ENCODE results near the gene PDE4C. TPM values are rescaled to one million over a fixed set of nuclear protein-coding genes. Genes with fewer than 3 reads are reported as not detected.

The PDE4C gene
- total and polyA plus RNA-seq, 10 of the 15 experiments (the other 5 are each of a cell fraction or from before 2014, with no cell fraction given): 0.08 to 0.73 (median 0.34) TPM

DNA sequence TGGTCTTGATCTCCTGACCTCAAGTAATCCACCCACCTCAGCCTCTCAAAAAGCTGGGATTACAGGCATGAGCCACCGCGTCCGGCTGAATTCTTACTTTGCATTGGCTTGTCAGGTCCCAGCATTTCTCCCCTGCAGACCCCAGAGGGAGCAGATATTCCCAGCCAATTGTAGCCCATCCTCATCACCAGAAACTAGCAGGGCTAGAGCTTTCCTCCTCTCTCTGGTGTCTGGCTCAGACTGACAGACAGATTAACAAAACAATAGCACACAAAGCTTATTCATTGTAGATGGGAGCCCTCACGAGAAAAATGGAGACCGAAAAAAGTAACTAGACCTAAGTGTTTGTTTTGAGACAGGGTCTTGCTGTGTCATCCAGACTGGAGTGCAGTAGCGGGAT lies 40.7 kb downstream of the PDE4C start (continued):
- TF ChIP-seq REST (IDR thresholded peaks at IDR 0.05; ENCODE audit: low read depth, low read length) (no peak), PKNOX1 (IDR thresholded peaks at IDR 0.05) (no peak)

DNA sequence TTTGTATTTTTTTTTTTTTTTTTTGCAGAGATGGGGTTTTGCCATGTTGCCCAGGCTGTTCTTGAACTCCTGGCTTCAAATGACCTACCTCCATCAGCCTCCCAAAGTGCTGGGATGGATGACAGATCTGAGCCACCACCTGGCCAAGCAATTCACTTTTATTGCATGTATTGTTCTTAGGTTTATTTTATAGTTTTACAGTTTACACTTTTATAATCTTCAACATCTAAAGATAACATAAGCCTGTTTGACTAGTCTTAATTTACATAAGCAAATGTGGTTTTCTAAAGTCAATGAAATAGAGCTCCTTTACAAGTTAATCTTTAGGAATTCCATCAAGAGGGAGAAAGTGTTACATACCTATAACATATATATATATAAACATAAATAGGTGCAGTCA lies 42.7 kb downstream of the PDE4C start:
- Histone ChIP-seq H3K9me3 (replicated peaks; ENCODE audit: control insufficient read depth, insufficient read depth, low read length) (no peaks in the 10 kb centered on the region), H3K79me2 (ENCODE audit: control insufficient read depth, insufficient read depth, low read length) (no peaks in the 10 kb centered on the region), H4K20me1 (ENCODE audit: control insufficient read depth, insufficient read depth) (no peaks in the 10 kb centered on the region), H3K4me2 (ENCODE audit: control insufficient read depth, insufficient read depth) (no peak overlapping the region), H3K9ac (ENCODE audit: control insufficient read depth, insufficient read depth, low read length) (no peak overlapping the region), H3K36me3 (ENCODE audit: control insufficient read depth in 2 of 2, insufficient read depth in 2 of 2, low read length in 1 of 2) (peaks cover 0 to 3% of the 10 kb centered on the region in 2 experiments; a peak in 1 of 4 replicates), H3K27me3 (replicated peaks in 1 of 2; ENCODE audit: control insufficient read depth in 2 of 2, insufficient read depth in 2 of 2, low read length in 1 of 2) (no peaks in the 10 kb centered on the region), H3K4me3 (no peak overlapping the region), H2AFZ (ENCODE audit: control insufficient read depth, low read depth, low read length) (no peak overlapping the region), H3K27ac (ENCODE audit: control insufficient read depth, insufficient read depth) (no peak overlapping the region), H3K4me1 (ENCODE audit: control insufficient read depth, insufficient read depth, low read length) (peaks cover 3% of the 10 kb centered on the region)
- in situ Hi-C loops (cut with MboI) (no loop called here), intact Hi-C loops (cut with micrococcal nuclease; ENCODE audit: unreplicated experiment) (no loop called here)
- SMC1A ChIA-PET (ENCODE audit: uncharacterized antibody, unreplicated experiment): interaction anchor here (0.7 to 4.6 kb wide), 5 partner anchors 9 to 64 kb away, joined by 3 to 21 read pairs (median 7); partner anchors contain the start of genes IFI30 and MPV17L2
- DNase-seq (ENCODE audit: low read depth, low spot score) (no peak), FAIRE-seq (no peak), ATAC-seq (no peak)
- BruUV-seq (replicated peaks): no TSS peak
- RAD21 ChIA-PET (ENCODE audit: unreplicated experiment): interaction anchor here (0.8 to 5.1 kb wide), 4 partner anchors 8 to 15 kb away, joined by 3 to 22 read pairs (median 4); partner anchors contain the start of genes IFI30 and MPV17L2
- POLR2A ChIA-PET: interaction anchor here (0.6 to 2.3 kb wide), 6 partner anchors 9 to 93 kb away, joined by 3 to 11 read pairs (median 4); partner anchors contain the start of genes IFI30 and MPV17L2
- CTCF ChIA-PET: interaction anchor here (1.0 to 2.2 kb wide), 4 partner anchors 8 to 13 kb away, joined by 3 to 8 read pairs (median 4); partner anchors contain the start of gene MPV17L2
- TF ChIP-seq POLR2AphosphoS2 (IDR thresholded peaks at IDR 0.05; ENCODE audit: low read depth, low read length) (no peak), TAF1 (IDR thresholded peaks at IDR 0.05; ENCODE audit: borderline replicate concordance, low read depth, low read length) (no peak), ZNF622 (IDR thresholded peaks at IDR 0.05) (no peak), E2F4 (IDR thresholded peaks at IDR 0.05; ENCODE audit: low read depth, low read length) (no peak), BRCA1 (IDR thresholded peaks at IDR 0.05; ENCODE audit: low read depth, low read length) (no peak), NR2F1 (conservative IDR thresholded peaks at IDR 0.05) (no peak), PAX5 (IDR thresholded peaks at IDR 0.05; ENCODE audit: borderline replicate concordance, low read depth, low read length) (no peak), YBX1 (IDR thresholded peaks at IDR 0.05) (no peak), JUNB (IDR thresholded peaks at IDR 0.05) (no peak), LARP7 (IDR thresholded peaks at IDR 0.05) (no peak), E4F1 (IDR thresholded peaks at IDR 0.05; ENCODE audit: borderline replicate concordance, partially characterized antibody) (no peak), MTA3 (IDR thresholded peaks at IDR 0.05; ENCODE audit: borderline replicate concordance, low read length) (no peak)
- TF ChIP-seq, protein P1, sequence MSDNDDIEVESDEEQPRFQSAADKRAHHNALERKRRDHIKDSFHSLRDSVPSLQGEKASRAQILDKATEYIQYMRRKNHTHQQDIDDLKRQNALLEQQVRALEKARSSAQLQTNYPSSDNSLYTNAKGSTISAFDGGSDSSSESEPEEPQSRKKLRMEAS (IDR thresholded peaks at IDR 0.05; ENCODE audit: low read depth, low read length): no peak
